Caco-2 (cell line): ENCODE measurements around the gene LST1. TPM values are rescaled to one million over a fixed set of nuclear protein-coding genes. Genes with fewer than 3 reads are reported as not detected.

Experiments
- BruUV-seq: library from RNA; stranded (reverse); fragments of 400-500 nt; replicated peaks from 2 replicates; lab custom pipeline; 2021; lab: Mats Ljungman, UMichigan
- CTCF ChIA-PET: fragments of 300-600 bp; sonication (Branson Sonifier 250); formaldehyde crosslinking; loops from one replicate; lab custom pipeline; 2022; ENCODE audit warnings: antibody characterized with exemption; lab: Charles Lee
- POLR2A ChIA-PET: fragments of 300-600 bp; sonication (Branson Sonifier 250); formaldehyde crosslinking; loops from one replicate; lab custom pipeline; 2022; ENCODE audit warnings: antibody characterized with exemption; lab: Charles Lee
- DNase-seq, 2 experiments: peaks; one replicate each; pipeline versions ENCODE4 v3.0.0 to v3.0.0-alpha.2; 2020 to 2022
- H3K27me3 ChIP-seq: replicated peaks from 2 replicates; pipeline ENCODE4 v1.6.0; 2011; ENCODE audit warnings: low read length; ENCODE audit not compliant: control insufficient read depth, insufficient read depth
- H3K36me3 ChIP-seq: 2 replicates; pipeline ENCODE4 v1.5.1; 2011; ENCODE audit warnings: low read length; ENCODE audit not compliant: control insufficient read depth, insufficient read depth
- H3K4me1 ChIP-seq: fragments of 250-450 bp; sonication (Bioruptor Pico); 2 replicates; pipeline ENCODE4 v1.5.1; 2020; ENCODE audit warnings: mild to moderate bottlenecking
- H3K4me3 ChIP-seq: 2 replicates; pipeline ENCODE4 v1.5.1; 2011; ENCODE audit warnings: low read depth, mild to moderate bottlenecking, control low read depth, low read length
- H3K9me3 ChIP-seq: fragments of 250-450 bp; sonication (Bioruptor Pico); 2 replicates; pipeline ENCODE4 v1.5.1; 2020; ENCODE audit warnings: mild to moderate bottlenecking, moderate library complexity
- H3K27ac Mint-ChIP-seq: one replicate; pipeline ENCODE4 v1.8.0; 2022; ENCODE audit warnings: mixed read lengths; ENCODE audit not compliant: unreplicated experiment
- H3K27me3 Mint-ChIP-seq: one replicate; pipeline ENCODE4 v1.8.0; 2022; ENCODE audit warnings: mixed read lengths; ENCODE audit not compliant: insufficient read depth, unreplicated experiment
- H3K36me3 Mint-ChIP-seq: one replicate; pipeline ENCODE4 v1.8.0; 2022; ENCODE audit warnings: mild to moderate bottlenecking, mixed read lengths; ENCODE audit not compliant: insufficient read depth, unreplicated experiment
- H3K4me1 Mint-ChIP-seq: one replicate; pipeline ENCODE4 v1.8.0; 2022; ENCODE audit warnings: low read depth, mixed read lengths; ENCODE audit not compliant: unreplicated experiment
- H3K4me3 Mint-ChIP-seq: one replicate; pipeline ENCODE4 v1.8.0; 2022; ENCODE audit warnings: mild to moderate bottlenecking, moderate library complexity, mixed read lengths; ENCODE audit not compliant: unreplicated experiment
- H3K9me3 Mint-ChIP-seq: one replicate; pipeline ENCODE4 v1.8.0; 2022; ENCODE audit warnings: mixed read lengths; ENCODE audit not compliant: unreplicated experiment
- intact Hi-C: fragments of 100-400 bp; cut with micrococcal nuclease; formaldehyde crosslinking; loops from one replicate; pipeline ENCODE4 v1.10.0; 2022; ENCODE audit not compliant: unreplicated experiment
- total RNA-seq: library from RNA; stranded (reverse); gene quantifications from 2 replicates; pipeline ENCODE4 v1.2.3, GENCODE V29; 2022
- TF ChIP-seq, protein P1 (sequence below), 2 experiments: fragments of 200-600 bp in 1 of 2; IDR thresholded peaks; 1 replicate in 1 of 2; 2 replicates in 1 of 2; pipeline versions ENCODE4 v1.5.1 to v1.8.0; 2011 to 2022; ENCODE audit warnings: antibody characterized with exemption in 1 of 2, control low read depth in 1 of 2, inconsistent platforms in 1 of 2, low read depth in 1 of 2, low read length in 1 of 2, mild to moderate bottlenecking in 1 of 2, moderate library complexity in 1 of 2; ENCODE audit not compliant: insufficient read depth in 1 of 2, severe bottlenecking in 1 of 2, unreplicated experiment in 1 of 2

The LST1 gene
- total RNA-seq, 1 experiment from 2014 or later: not detected

DNA sequence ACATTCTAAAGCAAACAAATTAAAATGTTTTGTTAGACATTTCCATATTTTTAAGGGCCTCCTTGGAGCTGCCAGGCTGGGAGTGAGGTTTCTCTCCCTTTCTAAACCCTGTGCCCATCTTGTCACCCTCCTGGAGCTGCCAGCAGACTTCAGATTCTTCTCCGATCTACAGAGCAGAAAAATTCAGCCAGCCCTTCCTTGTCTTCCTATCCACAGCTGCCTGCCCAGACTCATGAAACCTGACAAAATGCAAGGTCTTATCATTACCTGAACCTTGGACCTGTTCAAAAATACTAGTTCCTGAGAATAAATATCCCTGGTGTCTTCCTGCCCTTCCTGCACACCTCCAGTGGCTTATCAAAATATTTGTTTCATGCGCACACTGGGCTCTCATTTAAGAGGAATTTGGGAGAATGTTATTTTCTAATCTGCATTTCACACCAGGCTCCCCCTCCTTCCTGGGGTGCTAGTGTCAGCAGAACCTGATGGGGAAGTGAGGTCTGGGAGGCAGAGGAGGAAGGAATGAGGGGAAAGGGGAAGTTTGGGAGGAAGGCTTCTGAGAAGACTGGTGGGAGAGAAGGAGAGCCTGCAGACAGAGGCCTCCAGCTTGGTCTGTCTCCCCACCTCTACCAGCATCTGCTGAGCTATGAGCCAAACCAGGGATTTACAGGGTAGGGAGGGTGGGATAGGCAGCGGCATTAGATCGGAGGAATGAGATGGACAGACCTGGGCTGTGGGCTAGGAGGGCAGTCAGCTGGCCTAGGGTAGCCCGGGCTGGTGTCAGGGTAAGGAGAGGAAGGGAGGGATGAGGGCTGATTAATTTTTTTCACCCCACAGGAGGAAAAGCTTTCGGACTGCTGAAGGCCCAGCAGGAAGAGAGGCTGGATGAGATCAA lies 28.9 kb downstream of the LST1 start, which contains the start of gene AIF1:
Gene AIF1 (plus strand): TSS at position 551 of the 895 bp plus-strand sequence. CDS start 96 bp downstream, at position 647.
- intact Hi-C loops: no loop called here
- Mint-ChIP-seq H3K27ac (peak within 1 kb of the TSS; percentile 91), H3K27me3 (no peaks in the 10 kb centered on the region), H3K9me3 (no peaks in the 10 kb centered on the region), H3K4me1 (peaks cover 19% of the 10 kb centered on the region), H3K4me3 (peak within 1 kb of the TSS; percentile 68), H3K36me3 (peaks cover 8% of the 10 kb centered on the region)
- no TSS peak for BruUV-seq
- H3K4me1 ChIP-seq: peaks cover 29% of the 10 kb centered on the region
- no peaks in the 10 kb centered on the region for H3K27me3 ChIP-seq
- no peaks in the 10 kb centered on the region for H3K9me3 ChIP-seq
- no peaks in the 10 kb centered on the region for H3K36me3 ChIP-seq
- ChIA-PET CTCF (interaction anchor here (0.9 kb wide), 1 partner anchor 672 kb away, joined by 6 read pairs; no protein-coding TSS in a partner anchor), POLR2A (no interaction called here)
- peak; percentile 47 to 56 for DNase-seq
- TF ChIP-seq, protein P1, sequence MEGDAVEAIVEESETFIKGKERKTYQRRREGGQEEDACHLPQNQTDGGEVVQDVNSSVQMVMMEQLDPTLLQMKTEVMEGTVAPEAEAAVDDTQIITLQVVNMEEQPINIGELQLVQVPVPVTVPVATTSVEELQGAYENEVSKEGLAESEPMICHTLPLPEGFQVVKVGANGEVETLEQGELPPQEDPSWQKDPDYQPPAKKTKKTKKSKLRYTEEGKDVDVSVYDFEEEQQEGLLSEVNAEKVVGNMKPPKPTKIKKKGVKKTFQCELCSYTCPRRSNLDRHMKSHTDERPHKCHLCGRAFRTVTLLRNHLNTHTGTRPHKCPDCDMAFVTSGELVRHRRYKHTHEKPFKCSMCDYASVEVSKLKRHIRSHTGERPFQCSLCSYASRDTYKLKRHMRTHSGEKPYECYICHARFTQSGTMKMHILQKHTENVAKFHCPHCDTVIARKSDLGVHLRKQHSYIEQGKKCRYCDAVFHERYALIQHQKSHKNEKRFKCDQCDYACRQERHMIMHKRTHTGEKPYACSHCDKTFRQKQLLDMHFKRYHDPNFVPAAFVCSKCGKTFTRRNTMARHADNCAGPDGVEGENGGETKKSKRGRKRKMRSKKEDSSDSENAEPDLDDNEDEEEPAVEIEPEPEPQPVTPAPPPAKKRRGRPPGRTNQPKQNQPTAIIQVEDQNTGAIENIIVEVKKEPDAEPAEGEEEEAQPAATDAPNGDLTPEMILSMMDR (IDR thresholded peaks at IDR 0.05; ENCODE audit: insufficient read depth in 1 of 2, low read depth in 1 of 2, low read length in 1 of 2, severe bottlenecking in 1 of 2, unreplicated experiment in 1 of 2): no peak
- H3K4me3 ChIP-seq: 0 out of 2 replicates have a peak within 1 kb of the TSS, but pooled peaks have one; percentile 6

DNA sequence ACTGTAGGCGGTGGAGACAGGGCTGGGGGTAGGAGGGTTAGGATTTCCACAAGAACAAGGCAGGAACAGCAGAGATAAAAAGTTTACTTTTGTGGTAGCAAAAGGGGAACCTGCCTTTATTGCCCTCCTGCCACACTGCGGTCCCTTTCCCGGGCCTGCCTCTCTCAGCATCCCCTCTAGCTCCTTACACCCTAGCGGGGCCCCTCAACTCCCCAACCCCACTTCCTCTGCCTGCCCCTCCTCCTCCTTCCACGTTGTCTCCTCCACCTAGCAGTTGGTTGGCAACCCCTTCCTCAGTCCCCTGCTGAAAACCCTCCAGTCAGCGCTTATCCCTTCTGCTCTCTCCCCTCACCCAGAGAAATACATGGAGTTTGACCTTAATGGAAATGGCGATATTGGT lies 29.7 kb downstream of the LST1 start:
- BruUV-seq: no TSS peak
- no peak for DNase-seq
- no peak overlapping the region for H3K4me3 ChIP-seq
- H3K4me1 ChIP-seq: peaks cover 29% of the 10 kb centered on the region
- no peaks in the 10 kb centered on the region for H3K36me3 ChIP-seq
- ChIA-PET CTCF (interaction anchor here (0.9 kb wide), 1 partner anchor 673 kb away, joined by 6 read pairs; no protein-coding TSS in a partner anchor), POLR2A (no interaction called here)
- no peaks in the 10 kb centered on the region for H3K9me3 ChIP-seq
- intact Hi-C loops: no loop called here
- Mint-ChIP-seq H3K4me3 (no peak overlapping the region), H3K27me3 (no peaks in the 10 kb centered on the region), H3K4me1 (peaks cover 19% of the 10 kb centered on the region), H3K36me3 (peaks cover 15% of the 10 kb centered on the region), H3K9me3 (no peaks in the 10 kb centered on the region), H3K27ac (peak overlapping the region; percentile 91)
- TF ChIP-seq, protein P1 (IDR thresholded peaks at IDR 0.05; ENCODE audit: insufficient read depth in 1 of 2, low read depth in 1 of 2, low read length in 1 of 2, severe bottlenecking in 1 of 2, unreplicated experiment in 1 of 2): no peak
- H3K27me3 ChIP-seq: no peaks in the 10 kb centered on the region

DNA sequence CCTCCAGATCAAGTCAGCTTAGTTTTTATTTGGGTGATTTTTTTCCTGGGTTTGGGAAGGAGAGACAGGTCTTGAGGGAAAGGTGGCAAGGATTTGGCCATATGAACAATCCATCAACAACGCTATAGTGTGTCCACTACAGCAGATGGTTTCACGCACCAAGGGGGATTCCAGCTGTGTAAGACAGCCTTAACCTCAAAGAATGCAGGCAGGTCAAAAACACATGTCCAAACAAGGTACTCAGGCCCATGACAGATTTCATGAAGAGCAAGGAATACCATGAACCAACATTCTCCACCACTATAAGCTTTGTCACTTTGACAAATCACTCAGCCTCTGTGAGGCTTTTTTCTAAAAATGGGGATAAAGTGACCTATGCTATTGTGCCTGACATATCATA lies 30.9 kb downstream of the LST1 start:
- POLR2A ChIA-PET: no interaction called here
- H3K4me3 Mint-ChIP-seq: no peak overlapping the region
- peaks cover 27% of the 10 kb centered on the region for H3K36me3 Mint-ChIP-seq
- Histone ChIP-seq H3K36me3 (no peaks in the 10 kb centered on the region), H3K9me3 (no peaks in the 10 kb centered on the region), H3K4me3 (no peak overlapping the region), H3K27me3 (no peaks in the 10 kb centered on the region), H3K4me1 (peaks cover 30% of the 10 kb centered on the region)
- no peaks in the 10 kb centered on the region for H3K27me3 Mint-ChIP-seq
- H3K9me3 Mint-ChIP-seq: no peaks in the 10 kb centered on the region
- CTCF ChIA-PET: no interaction called here
- TF ChIP-seq, protein P1 (IDR thresholded peaks at IDR 0.05; ENCODE audit: insufficient read depth in 1 of 2, low read depth in 1 of 2, low read length in 1 of 2, severe bottlenecking in 1 of 2, unreplicated experiment in 1 of 2): no peak
- no peak for DNase-seq
- no TSS peak for BruUV-seq
- intact Hi-C loops: no loop called here
- peaks cover 24% of the 10 kb centered on the region for H3K4me1 Mint-ChIP-seq
- H3K27ac Mint-ChIP-seq: peak overlapping the region; percentile 53
